ENCODE measurements around the gene COL8A2. TPM values are rescaled to one million over a fixed set of nuclear protein-coding genes. Genes with fewer than 3 reads are reported as not detected.

COL8A2 gene
- total RNA-seq, 1 donor from 2014 or later, result 3.2 TPM

GRCh38 chr1:36157973-36158826 lies 33.2 kb upstream of the COL8A2 start:
- no peak for DNase-seq (ENCODE audit: low read depth)

DNA sequence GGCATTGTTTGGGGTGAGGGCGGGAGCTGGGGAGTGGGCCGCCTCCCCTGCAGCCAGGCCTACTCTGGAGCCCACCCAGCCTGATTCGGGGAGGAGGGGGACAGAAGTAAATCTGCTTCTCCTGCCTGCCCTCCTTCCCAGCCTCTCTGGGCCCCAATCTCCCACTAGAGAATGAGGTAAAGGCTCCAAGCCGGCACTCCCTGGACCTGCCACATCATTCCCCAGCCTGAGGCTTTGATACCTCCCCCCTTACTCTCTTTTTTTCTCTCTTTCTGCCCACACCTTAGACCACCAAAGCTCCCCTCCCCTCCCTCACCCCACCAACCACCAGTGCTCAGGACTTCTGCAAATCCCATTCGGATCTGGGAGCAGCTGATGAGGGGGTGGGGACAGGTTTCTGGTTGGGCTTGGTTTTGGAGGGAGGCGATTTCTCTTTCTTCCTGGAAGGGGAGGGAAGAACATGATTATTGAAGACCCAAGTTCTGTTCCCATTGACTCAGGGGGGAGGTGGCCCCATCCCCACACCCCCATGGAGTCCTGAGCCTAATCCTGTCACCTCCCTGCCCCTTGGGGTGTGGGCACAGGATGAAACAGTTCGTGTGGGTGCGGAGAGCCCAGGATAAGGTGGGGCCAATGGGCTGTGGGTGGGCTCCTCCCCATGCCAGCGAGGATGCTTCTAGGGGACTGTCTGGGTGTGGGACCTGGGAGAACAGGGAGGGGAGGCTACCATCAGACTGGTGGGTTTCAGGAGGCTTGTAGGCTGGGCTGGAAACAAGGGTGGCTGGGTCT lies 32.3 kb upstream of the COL8A2 start:
- peak; percentile 65 for DNase-seq (ENCODE audit: low read depth)

GRCh38 chr1:36156329-36157114 lies 31.5 kb upstream of the COL8A2 start:
- peak; percentile 84 for DNase-seq (ENCODE audit: low read depth)

- DNase-seq (ENCODE audit: low read depth), result peak; percentile 90
Measured at GRCh38 chr1:36155408-36156328, 30.6 kb upstream of the COL8A2 start, which contains the start of gene MAP7D1. Gene MAP7D1, plus strand, starts transcription at chr1:36156160. Its CDS starts 258 bp downstream, at chr1:36156418.

DNA sequence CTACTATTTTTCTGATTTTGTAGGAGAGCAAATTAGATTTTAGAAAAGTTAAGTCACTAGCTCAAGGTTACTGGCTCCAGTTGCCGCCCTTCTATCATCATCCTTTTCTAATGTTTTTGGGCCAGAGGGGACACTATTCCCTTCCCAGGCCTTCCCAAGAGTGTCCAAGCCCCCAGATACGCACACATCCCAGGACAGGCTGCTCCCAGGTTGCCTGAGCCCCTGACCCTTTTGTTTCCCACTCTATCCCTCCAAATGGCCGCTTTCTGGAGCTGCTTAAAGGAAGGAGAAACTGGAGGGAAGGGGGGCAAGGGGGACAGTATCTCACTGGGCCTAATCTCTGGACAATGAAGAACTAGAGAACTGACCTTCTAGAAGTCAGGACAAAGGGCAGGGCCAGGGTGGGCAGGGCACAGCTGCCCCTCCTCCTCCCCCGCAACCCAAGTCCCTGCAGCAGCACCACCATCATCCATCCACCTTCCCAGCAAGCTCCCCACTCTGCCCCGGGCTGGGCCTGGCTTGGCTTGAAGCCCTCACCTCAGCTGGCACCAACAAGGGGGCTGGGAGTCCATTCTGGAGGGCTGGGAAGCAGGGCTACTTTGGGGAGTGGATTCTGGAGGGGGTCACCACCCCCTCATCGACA lies 29.9 kb upstream of the COL8A2 start:
- DNase-seq (ENCODE audit: low read depth), result peak; percentile 79

DNA sequence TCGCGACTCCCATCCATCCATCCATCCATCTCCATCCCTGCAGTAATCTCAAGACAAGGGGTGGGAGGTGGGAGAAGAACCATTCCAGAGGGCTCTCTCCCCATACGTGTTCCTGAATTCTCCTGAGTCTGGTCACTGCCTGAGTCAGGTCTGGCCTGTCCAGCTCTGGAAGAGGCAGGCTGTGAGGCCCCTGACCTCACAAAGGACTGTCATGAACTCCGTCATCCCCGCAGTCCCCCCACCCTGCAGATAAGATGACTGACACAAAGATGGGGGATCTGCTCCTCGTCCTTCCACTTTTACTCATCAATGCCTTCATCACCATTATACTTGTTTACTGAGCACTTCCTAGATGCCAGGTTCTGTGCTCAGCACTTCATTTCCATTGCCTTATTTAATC lies 29.3 kb upstream of the COL8A2 start:
- DNase-seq (ENCODE audit: low read depth), result no peak

DNA sequence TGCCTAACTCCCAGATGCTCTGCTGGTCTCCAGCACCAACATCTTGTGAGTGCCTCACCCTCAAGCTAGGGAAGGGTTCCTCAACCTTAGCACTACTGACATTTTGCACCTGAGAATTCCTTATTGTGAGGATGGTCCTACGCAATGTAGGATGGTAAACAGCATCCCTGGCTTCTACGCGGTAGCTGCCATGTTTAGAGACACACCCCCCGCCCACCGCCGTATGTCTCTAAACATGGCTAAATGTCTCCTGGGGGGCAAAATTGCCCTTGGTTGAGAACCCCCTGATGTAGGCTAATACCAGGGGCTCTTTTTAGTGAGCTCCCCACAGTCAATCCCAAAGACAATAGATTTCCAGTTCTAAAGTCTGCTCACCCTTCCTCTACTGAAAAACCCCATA lies 28.5 kb upstream of the COL8A2 start:
- DNase-seq (ENCODE audit: low read depth), result no peak

GRCh38 chr1:36151845-36152203 lies 26.8 kb upstream of the COL8A2 start:
- DNase-seq (ENCODE audit: low read depth), result no peak

DNA sequence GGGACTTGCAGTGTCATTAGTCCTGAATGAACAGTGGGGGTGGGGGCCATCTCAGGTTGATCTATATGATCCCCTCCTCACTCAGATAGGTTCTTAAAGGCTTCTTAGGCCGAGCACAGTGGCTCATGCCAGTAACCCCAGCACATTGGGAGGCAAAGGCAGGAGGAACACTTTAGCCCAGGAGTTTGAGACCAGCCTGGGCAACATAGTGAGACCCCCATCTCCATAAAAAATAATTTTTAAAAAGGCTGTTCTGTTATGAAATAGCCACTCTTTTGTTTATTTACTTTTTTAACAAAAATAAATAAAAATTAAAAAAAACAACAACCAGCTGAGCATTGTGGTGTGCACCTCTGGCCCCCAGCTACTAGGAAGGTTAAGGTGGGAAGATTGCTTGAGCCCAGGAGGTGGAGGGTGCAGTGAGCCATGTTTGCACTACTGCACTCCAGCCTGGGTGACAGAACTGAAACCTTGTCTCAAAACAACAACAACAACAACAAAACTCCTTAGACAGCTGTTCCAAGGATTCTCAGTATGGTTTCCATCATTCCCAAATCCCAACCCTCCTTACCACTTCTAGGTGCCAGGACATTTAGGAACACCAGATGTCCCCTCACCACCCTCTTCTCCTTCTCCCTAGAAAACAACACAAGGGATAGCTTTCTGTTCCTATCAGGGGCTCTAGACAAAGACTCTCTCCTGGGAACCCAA lies 26.3 kb upstream of the COL8A2 start:
- DNase-seq (ENCODE audit: low read depth), result peak; percentile 57

- peak; percentile 99 for DNase-seq (ENCODE audit: low read depth)
Measured at GRCh38 chr1:36150296-36151133, 25.5 kb upstream of the COL8A2 start.

DNA sequence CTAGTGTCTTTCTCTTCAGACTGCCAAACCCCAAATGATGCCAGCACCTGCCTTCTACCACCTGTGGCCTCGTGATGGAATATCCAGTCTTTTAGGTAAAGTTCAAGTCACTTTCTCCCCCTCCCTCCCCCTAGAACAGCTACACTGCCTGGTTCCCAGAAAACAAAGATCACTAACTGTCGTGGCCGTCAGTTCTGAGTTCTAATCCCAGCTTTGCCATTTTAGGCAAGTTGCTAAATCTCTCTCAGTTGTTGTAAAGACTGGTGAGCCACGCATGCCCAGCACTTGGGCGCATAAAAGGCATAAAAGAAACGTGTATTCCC lies 24.9 kb upstream of the COL8A2 start:
- DNase-seq (ENCODE audit: low read depth), result no peak

DNA sequence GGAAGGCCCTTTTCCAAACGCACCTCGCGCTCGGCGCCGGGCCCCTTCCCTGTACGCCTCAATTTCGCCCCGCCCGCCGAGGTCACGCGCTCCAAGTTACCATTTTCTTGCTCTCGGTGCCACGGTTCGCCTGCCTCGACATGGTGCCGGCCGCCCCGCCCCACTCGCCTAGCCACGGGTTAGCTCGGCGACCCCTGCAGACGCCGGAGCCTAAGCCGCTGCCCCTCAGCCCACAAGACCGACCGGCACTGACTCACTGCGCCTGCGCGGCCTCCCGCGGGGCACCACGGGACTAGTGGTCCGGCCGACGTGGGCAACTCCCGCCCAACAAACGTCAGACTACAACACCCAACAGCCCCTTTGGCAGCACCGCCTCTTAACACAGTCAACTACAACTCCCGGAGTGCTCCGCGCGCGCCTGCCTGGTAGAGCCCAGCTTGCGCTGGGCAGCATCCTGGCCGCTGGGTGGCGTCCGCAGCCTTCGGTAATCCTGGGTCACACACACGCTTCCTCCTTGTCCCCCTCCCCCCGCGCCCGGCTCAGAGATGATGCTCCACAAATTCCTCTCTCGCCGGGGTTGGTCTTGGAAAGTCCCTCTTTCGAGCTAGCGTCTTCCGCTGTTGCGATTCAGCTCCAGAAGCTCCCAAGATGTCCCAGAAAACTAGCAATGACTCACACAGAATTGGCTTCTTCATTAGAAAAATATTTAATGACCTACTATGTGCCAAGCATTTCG lies 24.4 kb upstream of the COL8A2 start, which contains the start of gene TRAPPC3:
TSS of gene TRAPPC3 (minus strand) at position 250 of the 736 bp plus-strand sequence. CDS start at position 142, 108 bp downstream.
- peak; percentile 100 for DNase-seq (ENCODE audit: low read depth)

DNA sequence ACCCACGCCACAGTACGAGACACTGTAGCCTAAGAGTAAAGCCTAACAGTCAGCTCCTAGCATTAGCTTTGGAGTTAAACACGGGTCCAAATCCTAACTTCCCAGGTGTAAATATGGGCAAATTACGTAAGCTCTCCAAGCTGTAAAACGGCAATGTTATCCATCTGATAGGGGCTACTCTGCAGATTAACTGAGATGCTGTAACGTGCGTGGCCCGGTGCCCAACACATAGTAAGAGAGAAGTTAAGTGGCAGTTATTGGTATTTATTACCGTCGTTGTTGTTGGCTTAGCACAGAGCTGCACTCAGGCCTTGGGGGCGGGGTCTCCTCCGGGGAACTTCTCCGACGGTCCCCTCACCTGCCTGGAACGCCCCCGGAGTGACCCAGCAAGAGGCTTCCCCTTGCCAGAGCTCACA lies 23.8 kb upstream of the COL8A2 start:
- no peak for DNase-seq (ENCODE audit: low read depth)

DNA sequence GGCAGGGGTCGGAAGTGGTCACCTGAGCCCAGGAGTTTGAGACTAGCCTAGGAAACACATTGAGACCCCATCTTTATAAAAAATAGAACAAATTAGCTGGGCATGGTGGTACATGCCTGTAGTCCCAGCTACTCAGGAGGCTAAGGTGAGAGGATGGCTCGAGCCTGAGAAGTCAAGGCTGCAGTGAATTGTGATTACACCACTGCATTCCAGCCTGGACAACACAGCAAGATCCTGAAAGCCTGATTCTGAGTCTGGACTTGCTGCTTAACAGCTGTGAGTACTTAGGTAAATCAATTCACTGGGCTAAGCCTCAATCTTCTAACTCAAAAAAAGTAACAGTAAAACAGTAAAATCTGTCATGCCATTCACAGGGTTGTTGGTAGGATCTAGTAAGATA lies 19.4 kb upstream of the COL8A2 start:
- DNase-seq (ENCODE audit: low read depth), result no peak

GRCh38 chr1:36143424-36143823 lies 18.4 kb upstream of the COL8A2 start:
- DNase-seq (ENCODE audit: low read depth), result no peak

GRCh38 chr1:36142121-36142520 lies 17.1 kb upstream of the COL8A2 start:
- DNase-seq (ENCODE audit: low read depth), result no peak

GRCh38 chr1:36139521-36139920 lies 14.5 kb upstream of the COL8A2 start:
- DNase-seq (ENCODE audit: low read depth), result no peak

- peak; percentile 63 for DNase-seq (ENCODE audit: low read depth)
Measured at GRCh38 chr1:36137776-36138175, 12.8 kb upstream of the COL8A2 start.

Measured in myocyte (in vitro differentiated cells).